B cell (primary cell): ENCODE measurements around the gene DLGAP4. TPM values are rescaled to one million over a fixed set of nuclear protein-coding genes. Genes with fewer than 3 reads are reported as not detected.

Experiments
- ATAC-seq: fragments of 200-7000 bp; cut with Tn5 transposase; one replicate; pipeline ENCODE4 v1.10.0; 2021; ENCODE audit warnings: low read depth, mild to moderate bottlenecking, moderate number of reproducible peaks, moderate library complexity
- CTCF ChIA-PET: fragments of 350-600 bp; sonication (Branson Sonifier 250); formaldehyde crosslinking; loops from one replicate; lab custom pipeline; 2021; ENCODE audit warnings: antibody characterized with exemption, inconsistent platforms; lab: Charles Lee
- POLR2A ChIA-PET: fragments of 350-600 bp; sonication (Branson Sonifier 250); formaldehyde crosslinking; loops from one replicate; lab custom pipeline; 2021; ENCODE audit warnings: antibody characterized with exemption; lab: Charles Lee
- DNase-seq: peaks from one replicate; pipeline ENCODE4 v3.0.0; 2013
- H2AFZ ChIP-seq: 2 replicates; pipeline ENCODE4 v1.6.1; 2012; ENCODE audit warnings: mild to moderate bottlenecking, low read depth, low read length; ENCODE audit not compliant: insufficient read depth, poor library complexity, severe bottlenecking
- H3K27ac ChIP-seq, 2 donors: 1 replicate in 1 of 2; 2 replicates in 1 of 2; pipeline ENCODE4 v1.5.1; 2012 to 2013; ENCODE audit warnings: low read length in 2 of 2, mild to moderate bottlenecking in 2 of 2, moderate library complexity in 1 of 2
- H3K27me3 ChIP-seq, 4 experiments: fragments of 200-600 bp in 1 of 4; sonication (generic) in 1 of 4; replicated peaks in 1 of 4; 1 replicate in 2 of 4; 2 replicates in 2 of 4; pipeline versions ENCODE4 v1.6.1 to v1.7.0; 2013 to 2016; ENCODE audit warnings: low read length in 3 of 4, mild to moderate bottlenecking in 2 of 4, mixed read lengths in 1 of 4, moderate library complexity in 1 of 4; ENCODE audit not compliant: insufficient read depth in 4 of 4, control insufficient read depth in 3 of 4; ENCODE audit errors: control extremely low read depth in 1 of 4
- H3K36me3 ChIP-seq, 2 experiments: replicated peaks in 1 of 2; 1 replicate in 1 of 2; 2 replicates in 1 of 2; pipeline versions ENCODE4 v1.6.1 to v1.7.1; 2013; ENCODE audit warnings: low read length in 1 of 2; ENCODE audit not compliant: insufficient read depth in 2 of 2, control insufficient read depth in 1 of 2; ENCODE audit errors: control extremely low read depth in 1 of 2, extremely low read depth in 1 of 2
- H3K4me1 ChIP-seq, 2 donors: fragments of 200-600 bp in 1 of 2; sonication (generic) in 1 of 2; 1 replicate in 1 of 2; 2 replicates in 1 of 2; pipeline versions ENCODE4 v1.5.1 to v1.6.1; 2013 to 2017; ENCODE audit warnings: low read length in 2 of 2; ENCODE audit not compliant: control insufficient read depth in 2 of 2, insufficient read depth in 2 of 2
- H3K4me2 ChIP-seq: replicated peaks from 2 replicates; pipeline ENCODE3; 2012; ENCODE audit warnings: mild to moderate bottlenecking, low read depth, low read length; ENCODE audit not compliant: poor library complexity, severe bottlenecking
- H3K4me3 ChIP-seq, 5 experiments: fragments of 200-600 bp in 1 of 5; sonication (generic) in 1 of 5; 1 replicate in 3 of 5; 2 replicates in 2 of 5; pipeline versions ENCODE4 v1.5.1 to v1.7.0; 2011 to 2016; ENCODE audit warnings: low read length in 4 of 5, mild to moderate bottlenecking in 4 of 5, low read depth in 2 of 5, control low read depth in 1 of 5, moderate library complexity in 1 of 5; ENCODE audit not compliant: insufficient read depth in 1 of 5; ENCODE audit errors: control extremely low read depth in 1 of 5, extremely low read depth in 1 of 5
- H3K79me2 ChIP-seq: fragments of 200-600 bp; sonication (generic); one replicate; pipeline ENCODE4 v1.6.0; 2016; ENCODE audit warnings: low read length; ENCODE audit not compliant: control insufficient read depth, insufficient read depth
- H3K9ac ChIP-seq: fragments of 200-600 bp; sonication (generic); 2 replicates; pipeline ENCODE4 v1.6.1; 2017; ENCODE audit warnings: mild to moderate bottlenecking, low read length, moderate library complexity
- H3K9me3 ChIP-seq, 3 donors: one replicate each; pipeline versions ENCODE4 v1.6.1 to v1.7.1; 2013; ENCODE audit warnings: low read length in 2 of 3; ENCODE audit not compliant: control insufficient read depth in 2 of 3, insufficient read depth in 1 of 3; ENCODE audit errors: control extremely low read depth in 1 of 3
- H4K20me1 ChIP-seq: 2 replicates; pipeline ENCODE4 v1.6.0; 2012; ENCODE audit warnings: mild to moderate bottlenecking, low read length; ENCODE audit not compliant: insufficient read depth, control insufficient read depth, poor library complexity, severe bottlenecking
- H3K27ac Mint-ChIP-seq: one replicate; pipeline ENCODE4 v1.8.0; 2021; ENCODE audit warnings: mixed read lengths
- H3K27me3 Mint-ChIP-seq: one replicate; pipeline ENCODE4 v1.8.0; 2021; ENCODE audit warnings: mixed read lengths
- H3K4me1 Mint-ChIP-seq: one replicate; pipeline ENCODE4 v1.8.0; 2021; ENCODE audit warnings: mixed read lengths
- H3K4me3 Mint-ChIP-seq: one replicate; pipeline ENCODE4 v1.8.0; 2021; ENCODE audit warnings: mixed read lengths
- H3K9me3 Mint-ChIP-seq: one replicate; pipeline ENCODE4 v1.8.0; 2022; ENCODE audit warnings: mixed read lengths; ENCODE audit not compliant: insufficient read depth
- CTCF ChIP-seq: fragments of 200-600 bp; IDR thresholded peaks from one replicate; pipeline ENCODE4 v1.8.0; 2022; ENCODE audit warnings: antibody characterized with exemption, mild to moderate bottlenecking
- EZH2 ChIP-seq: IDR thresholded peaks from 2 replicates; pipeline ENCODE4 v1.6.1; 2012; ENCODE audit warnings: borderline replicate concordance, low read depth, mild to moderate bottlenecking, moderate library complexity, low read length; ENCODE audit not compliant: insufficient read depth, poor library complexity, severe bottlenecking
- WGBS: methylation state at CpG from one replicate; pipeline ENCODE4 v1.1.5; 2013; ENCODE audit warnings: missing lambda C conversion rate; ENCODE audit not compliant: insufficient coverage; 5-methylcytosine and 5-hydroxymethylcytosine counted together
- intact Hi-C: fragments of 100-400 bp; cut with micrococcal nuclease; formaldehyde crosslinking; loops from one replicate; pipeline ENCODE4 v1.10.0; 2022
- polyA plus RNA-seq: library from polyadenylated mRNA; depleted of rRNA; stranded (reverse); fragments of >200 nt; gene quantifications from 2 replicates; pipeline ENCODE4 v1.2.3, GENCODE V29; 2012
- total RNA-seq, 2 donors: library from RNA; stranded (reverse); fragments of 120-200 nt in 1 of 2; gene quantifications; 1 replicate in 1 of 2; 2 replicates in 1 of 2; pipeline versions ENCODE4 v1.2.3 to v1.2.4, GENCODE V29; 2013 to 2022

The DLGAP4 gene
- total and polyA plus RNA-seq, 2 donors (not counting 1 experiment from before 2014, with no cell fraction given): 68.8 to 87.8 TPM

GRCh38 chr20:36415475-36416002 lies 109.4 kb downstream of the DLGAP4 start:
- TF ChIP-seq CTCF (no peak), EZH2 (no peak)
- DNase-seq (no peak), ATAC-seq (no peak)
- H4K20me1 ChIP-seq: no peaks in the 10 kb centered on the region
- H3K4me2 ChIP-seq: no peak overlapping the region
- no peaks in the 10 kb centered on the region for H3K9me3 Mint-ChIP-seq
- H2AFZ ChIP-seq: no peak overlapping the region
- H3K4me1 Mint-ChIP-seq: no peaks in the 10 kb centered on the region
- no peak overlapping the region for H3K9ac ChIP-seq
- peaks cover 0 to 13% (median 0%) of the 10 kb centered on the region in 4 experiments for H3K27me3 ChIP-seq
- H3K9me3 ChIP-seq: peaks cover 0 to 11% (median 0%) of the 10 kb centered on the region in 3 donors
- H3K4me3 Mint-ChIP-seq: no peak overlapping the region
- POLR2A ChIA-PET: no interaction called here
- no CpG with 5 or more reads among the region's 3 CpGs for WGBS
- no peaks in the 10 kb centered on the region for H3K79me2 ChIP-seq
- no peak overlapping the region for H3K27ac Mint-ChIP-seq
- intact Hi-C loops: no loop called here
- H3K27ac ChIP-seq: no peak overlapping the region
- H3K27me3 Mint-ChIP-seq: peaks cover 14% of the 10 kb centered on the region
- H3K36me3 ChIP-seq: no peaks in the 10 kb centered on the region
- no peak overlapping the region for H3K4me3 ChIP-seq
- no peaks in the 10 kb centered on the region for H3K4me1 ChIP-seq
- CTCF ChIA-PET: no interaction called here

GRCh38 chr20:36418711-36419110 lies 112.6 kb downstream of the DLGAP4 start:
- Histone ChIP-seq H3K27ac (no peak overlapping the region), H3K4me3 (no peak overlapping the region), H3K79me2 (no peaks in the 10 kb centered on the region), H3K36me3 (no peaks in the 10 kb centered on the region), H4K20me1 (no peaks in the 10 kb centered on the region), H3K4me1 (no peaks in the 10 kb centered on the region), H2AFZ (no peak overlapping the region), H3K27me3 (peaks cover 0 to 11% (median 0%) of the 10 kb centered on the region in 4 experiments), H3K4me2 (no peak overlapping the region), H3K9ac (no peak overlapping the region), H3K9me3 (peaks cover 0 to 4% (median 0%) of the 10 kb centered on the region in 3 donors)
- no peaks in the 10 kb centered on the region for H3K9me3 Mint-ChIP-seq
- intact Hi-C loops: no loop called here
- WGBS: 79% methylated on average over 5 of the region's 7 CpGs
- no peak overlapping the region for H3K27ac Mint-ChIP-seq
- peaks cover 23% of the 10 kb centered on the region for H3K27me3 Mint-ChIP-seq
- TF ChIP-seq EZH2 (no peak), CTCF (no peak)
- ATAC-seq (no peak), DNase-seq (no peak)
- H3K4me1 Mint-ChIP-seq: no peaks in the 10 kb centered on the region
- H3K4me3 Mint-ChIP-seq: no peak overlapping the region
- POLR2A ChIA-PET: no interaction called here
- CTCF ChIA-PET: no interaction called here
